NCI-H2171 (cell line): ENCODE measurements around the gene SHISA5.

Source experiments
- DNase-seq: peaks from one replicate; lab custom pipeline; 2025; lab: John Stamatoyannopoulos, UW

The SHISA5 gene

GRCh38 chr3:48431224-48432029 lies 72.5 kb downstream of the SHISA5 start:
- DNase-seq: no peak

GRCh38 chr3:48430708-48431101 lies 73.3 kb downstream of the SHISA5 start:
- no peak for DNase-seq

- peak; percentile 66 for DNase-seq
These were observed 73.8 kb downstream of the SHISA5 start, which contains the start of gene PLXNB1 for GRCh38 chr3:48429960-48430707. Gene PLXNB1 (minus strand): TSS chr3:48430086. CDS start chr3:48424611, 5,475 bp downstream.

- peak; percentile 50 for DNase-seq
These were observed 74.5 kb downstream of the SHISA5 start for GRCh38 chr3:48429317-48429959.

DNA sequence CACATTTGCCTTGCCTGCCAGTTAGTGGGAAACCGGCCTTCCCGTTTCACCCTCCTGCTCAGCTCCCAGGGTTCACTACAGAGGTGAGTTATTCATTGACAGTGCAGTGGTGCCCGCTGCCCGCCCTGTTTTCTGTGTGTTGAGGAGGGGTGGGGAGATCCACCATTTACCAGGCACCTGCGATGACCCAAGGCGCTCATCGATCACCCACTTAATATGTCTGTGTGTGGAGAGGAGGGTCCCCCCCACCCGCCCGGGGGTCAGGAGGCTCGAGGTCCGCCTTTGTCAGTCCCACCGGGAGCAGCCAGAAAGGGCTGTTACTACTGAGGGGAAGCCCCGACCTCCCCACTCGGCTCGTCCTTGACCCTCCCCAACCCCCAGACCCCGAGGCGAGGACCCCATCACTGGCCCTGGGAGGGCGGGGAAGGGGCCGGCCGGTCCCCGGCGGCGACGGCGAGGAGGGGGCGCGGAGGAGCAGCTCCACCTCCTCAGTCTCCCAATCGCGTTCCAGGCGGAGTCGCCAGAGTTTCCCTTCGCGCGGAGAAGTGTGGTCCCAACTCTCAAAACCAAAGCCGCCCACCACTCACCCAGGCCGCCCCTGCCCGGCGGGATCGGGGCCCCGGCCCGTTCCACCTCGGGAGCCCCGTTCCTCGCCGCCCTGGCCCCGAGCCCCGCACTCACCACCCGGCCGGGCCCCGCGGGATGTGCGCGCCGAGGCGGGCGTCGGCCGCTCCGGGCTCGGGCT lies 75.2 kb downstream of the SHISA5 start:
- DNase-seq: peak; percentile 3

GRCh38 chr3:48428088-48428571 lies 75.8 kb downstream of the SHISA5 start:
- no peak for DNase-seq

DNA sequence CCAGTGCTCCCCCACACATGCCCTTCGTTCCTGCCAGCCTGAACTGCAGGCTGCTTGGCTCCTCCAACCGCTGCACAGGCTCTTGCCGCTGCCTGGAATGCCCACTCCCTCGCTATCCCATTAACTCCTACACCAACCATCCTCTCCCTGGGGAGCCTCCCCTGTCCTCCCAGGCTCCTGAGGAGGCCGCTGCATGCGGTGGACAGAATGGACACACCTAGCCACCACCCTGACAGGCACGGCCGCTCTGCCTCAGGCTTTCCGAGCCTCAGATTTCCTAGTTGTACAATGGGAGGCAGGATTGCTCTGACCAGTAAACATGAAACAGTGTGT lies 76.4 kb downstream of the SHISA5 start:
- no peak for DNase-seq

DNA sequence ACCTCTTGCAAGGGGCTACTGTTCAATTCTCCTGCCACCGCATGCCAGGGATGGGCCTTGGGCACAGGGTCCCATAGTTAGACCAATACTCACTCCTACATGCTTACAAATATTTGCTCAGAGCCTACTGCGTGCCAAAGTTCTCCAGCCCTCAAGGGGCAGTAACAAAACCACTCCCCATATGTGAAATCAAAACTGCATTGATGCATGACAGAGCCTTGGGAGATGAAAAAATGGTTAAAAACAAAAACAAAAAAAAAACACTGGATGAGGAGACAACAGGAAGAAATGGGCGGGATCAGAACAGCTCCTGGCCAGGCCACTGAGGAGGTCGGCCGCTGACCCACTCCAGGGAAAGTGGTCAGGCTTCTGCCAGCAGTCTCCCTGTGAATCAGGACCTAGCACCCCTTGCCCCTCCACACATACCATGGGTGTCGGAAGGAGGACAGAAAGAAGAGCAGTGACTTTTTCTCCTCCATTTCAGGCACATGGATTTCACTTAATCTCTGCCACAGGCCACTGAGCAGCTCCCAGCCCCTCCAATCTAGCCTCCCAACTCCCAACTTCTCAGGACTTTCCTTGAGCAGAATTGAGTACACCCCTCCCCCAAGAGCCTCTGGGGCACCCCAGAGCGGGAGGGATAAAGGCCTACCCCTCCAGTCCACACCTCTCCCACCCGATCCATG lies 76.9 kb downstream of the SHISA5 start:
- no peak for DNase-seq

GRCh38 chr3:48426401-48426909 lies 77.5 kb downstream of the SHISA5 start:
- DNase-seq: no peak

DNA sequence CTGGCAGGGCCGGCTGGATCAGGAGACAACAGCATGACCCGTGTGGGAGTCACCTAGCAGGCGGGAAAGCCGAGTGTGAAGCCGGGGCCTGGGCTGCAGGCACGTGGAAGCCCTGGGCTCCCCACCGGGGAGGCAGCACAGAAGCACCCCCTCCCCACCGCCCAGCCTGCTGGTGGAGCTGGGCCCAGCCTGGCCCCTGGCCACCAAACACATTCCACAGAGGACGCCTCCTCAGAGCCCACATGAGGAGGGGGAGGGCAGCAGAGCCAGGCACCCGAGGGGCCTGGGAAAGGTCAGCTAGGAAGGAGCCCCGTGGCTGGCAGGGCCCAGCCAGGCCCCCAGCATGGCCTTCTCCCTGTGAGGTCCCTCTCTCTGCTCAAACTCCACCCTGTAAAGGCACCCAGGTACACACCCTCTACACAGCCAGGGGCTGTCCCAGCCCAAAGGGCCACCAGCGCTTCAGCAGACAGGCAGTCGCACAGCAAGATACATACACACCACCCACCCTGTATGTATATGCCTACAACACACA lies 78.6 kb downstream of the SHISA5 start:
- no peak for DNase-seq

- no peak for DNase-seq
These were observed 79.9 kb downstream of the SHISA5 start for GRCh38 chr3:48423883-48424695.

DNA sequence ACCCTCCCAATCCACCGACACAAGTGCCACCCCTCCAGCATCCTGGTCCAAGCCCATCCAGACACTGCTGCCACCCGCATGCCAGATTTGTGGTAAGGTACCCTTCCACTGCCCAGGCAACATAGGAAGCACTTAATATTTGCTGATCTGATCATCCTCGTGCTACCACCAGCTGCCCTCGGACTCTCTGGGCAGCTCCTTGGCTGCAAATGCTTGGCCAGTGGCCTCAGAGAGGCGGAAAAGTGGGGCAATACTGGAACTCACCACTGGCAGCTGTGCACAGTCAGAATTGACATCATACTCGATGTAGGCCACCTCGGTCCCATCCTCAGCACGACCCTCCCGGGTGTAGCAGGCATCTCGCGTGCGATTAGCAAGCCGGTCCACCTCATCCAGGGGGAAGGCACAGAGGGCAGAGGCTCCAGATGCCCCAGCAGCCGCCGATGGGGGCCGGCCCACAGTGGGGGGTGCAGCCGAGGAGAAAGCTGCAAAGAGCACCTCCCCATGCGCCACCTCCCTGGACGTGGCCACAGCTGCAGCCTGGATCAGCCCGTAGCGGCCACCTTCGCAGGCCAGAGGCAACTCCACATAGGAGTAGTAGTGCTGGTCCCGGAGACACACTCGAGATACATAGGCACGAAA lies 80.6 kb downstream of the SHISA5 start:
- no peak for DNase-seq

DNA sequence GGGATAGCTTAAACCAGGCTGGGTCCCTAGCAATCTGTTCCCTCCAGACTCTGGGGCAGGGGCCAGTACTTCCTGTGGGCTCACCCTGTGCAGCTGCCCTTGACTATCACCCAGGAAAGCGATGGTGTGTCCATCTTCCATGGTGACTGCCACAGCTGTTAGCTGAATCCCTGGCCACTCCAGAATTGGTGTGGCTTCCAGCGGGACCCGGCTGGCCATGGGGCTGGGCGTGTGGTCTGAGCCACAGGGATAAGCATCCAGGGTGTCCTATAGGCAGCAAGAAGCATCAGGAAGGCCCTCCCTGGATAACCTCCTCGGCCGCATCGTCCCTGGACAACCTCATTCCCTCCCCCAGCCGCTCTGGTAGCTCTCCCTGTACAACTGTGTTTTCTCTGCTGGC lies 81.3 kb downstream of the SHISA5 start:
- DNase-seq: no peak

DNA sequence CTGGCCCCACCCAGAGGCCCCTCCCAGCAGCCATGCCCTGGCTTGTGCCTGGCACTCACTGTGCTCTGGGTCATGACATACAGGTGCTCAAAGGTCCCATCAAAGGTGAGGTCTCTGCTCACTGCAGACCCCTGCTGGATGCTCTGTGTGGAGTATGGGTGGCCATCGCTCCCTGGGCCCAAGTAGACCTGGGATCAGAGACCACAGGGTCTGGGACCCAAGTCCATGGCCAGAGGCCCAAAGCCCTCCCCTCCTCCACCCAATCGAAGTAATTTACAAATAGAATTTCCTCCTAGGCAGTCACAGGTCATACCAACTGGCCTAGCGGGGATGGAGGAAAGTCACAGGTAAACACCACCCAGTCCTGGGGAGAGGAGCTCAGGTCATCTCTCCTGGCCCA lies 81.7 kb downstream of the SHISA5 start:
- DNase-seq: no peak

GRCh38 chr3:48420561-48420960 lies 83.4 kb downstream of the SHISA5 start:
- DNase-seq: no peak

DNA sequence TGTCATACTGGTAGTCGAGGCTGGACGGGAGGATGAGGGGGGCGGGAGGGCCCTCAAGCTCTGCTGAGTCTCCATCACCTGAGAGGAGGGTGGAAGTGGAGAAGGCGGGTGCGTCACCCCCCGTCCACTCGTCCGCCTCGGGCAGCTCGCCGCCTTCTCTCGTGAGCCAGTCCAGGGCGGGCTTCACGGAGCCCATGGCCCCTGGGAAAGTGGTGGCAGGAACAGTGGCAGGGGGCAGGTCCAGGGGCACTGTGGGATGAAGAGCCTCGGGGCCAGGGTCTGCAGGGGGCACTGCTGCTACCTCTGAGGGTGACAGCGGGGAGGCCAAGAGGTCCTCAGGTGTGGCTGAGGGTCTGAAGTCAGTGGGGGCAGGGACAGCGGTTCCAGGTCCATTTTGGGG lies 84.4 kb downstream of the SHISA5 start:
- no peak for DNase-seq

DNA sequence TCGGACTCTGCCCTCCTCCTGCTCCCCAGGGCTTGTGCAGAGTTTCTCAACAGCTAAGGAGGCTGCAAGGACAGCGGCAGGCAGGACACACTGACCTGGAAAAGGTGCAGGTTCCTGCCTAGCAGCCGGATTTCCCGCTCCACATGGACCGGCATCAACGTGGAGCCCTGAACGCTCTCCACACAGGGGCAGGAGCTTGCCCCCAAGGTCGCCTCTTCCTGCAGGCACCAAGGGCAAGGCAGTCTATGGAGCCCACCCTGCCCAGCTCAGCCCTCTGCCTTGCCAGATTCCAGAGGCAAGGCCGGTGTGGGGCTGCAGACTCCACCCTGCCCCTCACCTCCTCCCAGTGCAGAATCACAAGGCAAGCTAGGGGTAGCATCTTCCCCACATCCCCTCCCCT lies 84.8 kb downstream of the SHISA5 start:
- no peak for DNase-seq

DNA sequence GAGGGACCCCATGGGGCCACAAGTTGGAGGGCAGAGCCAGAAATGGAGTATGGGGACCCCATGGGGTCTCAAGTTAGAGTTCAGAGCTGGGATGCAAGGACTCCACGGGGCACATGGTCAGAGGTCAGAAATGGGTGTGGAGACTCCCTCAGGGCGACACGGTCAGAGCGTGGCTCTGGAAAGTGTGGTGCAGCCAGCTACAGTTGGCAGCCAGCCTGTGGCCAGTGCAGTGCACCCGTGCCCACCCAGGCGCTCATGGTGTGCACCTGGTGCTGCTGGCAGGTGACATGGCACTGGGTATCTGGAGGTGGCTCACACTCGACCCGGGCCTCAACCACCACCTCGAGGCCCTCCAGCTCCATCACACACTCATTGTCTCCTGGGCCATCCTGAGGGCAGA lies 85.3 kb downstream of the SHISA5 start:
- DNase-seq: no peak

DNA sequence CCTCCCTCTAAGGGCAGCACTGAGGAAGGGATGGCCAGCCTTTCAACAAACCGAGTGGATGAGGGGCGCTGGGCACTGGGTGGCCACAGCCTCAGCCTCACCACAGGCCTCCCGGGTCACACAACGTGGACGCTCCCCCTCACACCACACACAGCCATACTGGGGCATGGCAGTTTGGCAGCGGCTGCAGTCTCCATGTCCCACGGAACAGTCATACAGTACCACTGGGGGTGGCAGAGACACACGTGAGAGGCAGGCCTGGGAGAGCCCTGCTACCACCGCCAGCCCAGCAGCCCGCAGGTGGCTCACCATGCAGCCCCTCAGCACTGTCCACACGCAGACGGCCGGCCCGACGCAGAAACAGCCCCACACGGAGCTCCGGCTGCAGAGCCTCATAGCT lies 85.8 kb downstream of the SHISA5 start:
- DNase-seq: no peak
